Measurements from ENCODE around the gene CCDC70. TPM values are rescaled to one million over a fixed set of nuclear protein-coding genes. Genes with fewer than 3 reads are reported as not detected.

Gene CCDC70
- total RNA-seq, 1 donor from 2014 or later: not detected

DNA sequence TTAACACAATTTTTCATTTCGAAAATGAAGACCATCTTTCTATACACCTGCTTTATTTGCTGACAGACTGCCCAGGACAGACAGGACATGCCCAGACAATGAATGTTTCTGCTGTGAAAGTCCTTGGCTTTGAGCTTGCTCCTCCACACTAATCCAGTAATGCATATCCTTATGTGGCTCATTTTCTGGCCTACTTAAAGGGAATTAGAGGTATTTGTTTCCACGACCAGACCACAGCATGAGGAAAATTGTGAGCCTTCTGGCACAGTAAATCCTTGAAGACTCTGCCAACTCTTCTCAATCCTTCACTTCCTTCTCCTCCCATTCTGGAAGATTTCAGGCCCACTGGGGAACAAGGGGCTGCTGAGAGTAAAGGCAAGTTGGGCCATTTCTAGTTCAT is 25.7 kb downstream of the CCDC70 start:
- no peaks in the 10 kb centered on the region for H3K79me2 ChIP-seq (ENCODE audit: insufficient read depth, low read length)
- no peak overlapping the region for H3K27ac ChIP-seq (ENCODE audit: low read depth, low read length)
- H3K27me3 ChIP-seq (ENCODE audit: insufficient read depth, low read length): no peaks in the 10 kb centered on the region
- H3K9me3 Mint-ChIP-seq (ENCODE audit: unreplicated experiment): peaks cover 6% of the 10 kb centered on the region
- no peaks in the 10 kb centered on the region for H3K4me1 ChIP-seq (ENCODE audit: insufficient read depth, low read length)
- H2AFZ ChIP-seq (ENCODE audit: low read depth, low read length): no peak overlapping the region
- TF ChIP-seq CTCF (IDR thresholded peaks at IDR 0.05; ENCODE audit: insufficient read depth, low read depth, low read length) (no peak), EZH2 (IDR thresholded peaks at IDR 0.05; ENCODE audit: insufficient read depth, low read length) (no peak)
- H4K20me1 ChIP-seq (ENCODE audit: insufficient read depth, low read length): no peaks in the 10 kb centered on the region
- H3K9me3 ChIP-seq (ENCODE audit: insufficient read depth, low read depth, low read length): no peaks in the 10 kb centered on the region
- no peak overlapping the region for H3K27ac Mint-ChIP-seq (ENCODE audit: unreplicated experiment)
- peaks cover 6% of the 10 kb centered on the region for H3K27me3 Mint-ChIP-seq (ENCODE audit: low read depth, unreplicated experiment)
- no peak for FAIRE-seq
- no peak overlapping the region for H3K4me2 ChIP-seq (ENCODE audit: low read length)
- DNase-seq (ENCODE audit: low read depth): no peak
- H3K9ac ChIP-seq (ENCODE audit: low read length): no peak overlapping the region
- no peak overlapping the region for H3K4me3 Mint-ChIP-seq (ENCODE audit: unreplicated experiment)
- no peaks in the 10 kb centered on the region for H3K36me3 Mint-ChIP-seq (ENCODE audit: low read depth, unreplicated experiment)
- peaks cover 6% of the 10 kb centered on the region for H3K4me1 Mint-ChIP-seq (ENCODE audit: low read depth, unreplicated experiment)
- no peak overlapping the region for H3K4me3 ChIP-seq (ENCODE audit: insufficient read depth, low read depth, low read length)
- H3K36me3 ChIP-seq (ENCODE audit: insufficient read depth, low read length): no peaks in the 10 kb centered on the region

GRCh38 chr13:51892657-51893056 is 30.9 kb downstream of the CCDC70 start:
- Mint-ChIP-seq H3K4me1 (ENCODE audit: low read depth, unreplicated experiment) (peaks cover 4% of the 10 kb centered on the region), H3K27me3 (ENCODE audit: low read depth, unreplicated experiment) (peaks cover 6% of the 10 kb centered on the region), H3K4me3 (ENCODE audit: unreplicated experiment) (no peak overlapping the region), H3K9me3 (ENCODE audit: unreplicated experiment) (peaks cover 3% of the 10 kb centered on the region), H3K27ac (ENCODE audit: unreplicated experiment) (no peak overlapping the region), H3K36me3 (ENCODE audit: low read depth, unreplicated experiment) (no peaks in the 10 kb centered on the region)
- DNase-seq (ENCODE audit: low read depth) (no peak), FAIRE-seq (no peak)
- TF ChIP-seq CTCF (IDR thresholded peaks at IDR 0.05; ENCODE audit: insufficient read depth, low read depth, low read length) (no peak), EZH2 (IDR thresholded peaks at IDR 0.05; ENCODE audit: insufficient read depth, low read length) (no peak)
- Histone ChIP-seq H3K9ac (ENCODE audit: low read length) (no peak overlapping the region), H3K79me2 (ENCODE audit: insufficient read depth, low read length) (no peaks in the 10 kb centered on the region), H3K27ac (ENCODE audit: low read depth, low read length) (no peak overlapping the region), H3K27me3 (ENCODE audit: insufficient read depth, low read length) (peaks cover 8% of the 10 kb centered on the region), H3K4me3 (ENCODE audit: insufficient read depth, low read depth, low read length) (no peak overlapping the region), H3K4me2 (ENCODE audit: low read length) (no peak overlapping the region), H4K20me1 (ENCODE audit: insufficient read depth, low read length) (no peaks in the 10 kb centered on the region), H3K4me1 (ENCODE audit: insufficient read depth, low read length) (no peaks in the 10 kb centered on the region), H2AFZ (ENCODE audit: low read depth, low read length) (no peak overlapping the region), H3K36me3 (ENCODE audit: insufficient read depth, low read length) (no peaks in the 10 kb centered on the region), H3K9me3 (ENCODE audit: insufficient read depth, low read depth, low read length) (no peaks in the 10 kb centered on the region)

DNA sequence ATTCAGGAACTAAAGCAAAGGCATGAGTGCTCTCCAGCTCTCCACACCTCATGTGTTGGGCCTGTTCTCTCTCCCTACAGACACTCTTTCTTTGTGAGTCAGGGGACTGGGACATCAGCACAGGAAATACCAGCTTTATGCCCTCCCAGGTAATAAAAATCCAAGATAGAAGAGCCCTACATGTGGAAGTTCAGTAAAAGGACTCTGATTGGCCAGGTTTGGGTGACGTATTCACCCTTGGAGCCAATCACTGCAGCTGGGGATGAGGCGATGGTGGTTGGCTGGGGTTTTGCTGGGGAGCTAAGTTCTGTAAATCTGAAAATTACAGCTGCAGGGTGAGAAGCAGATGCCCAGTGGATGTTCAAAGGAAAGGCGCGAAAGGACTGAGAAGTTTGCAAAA is 32.5 kb downstream of the CCDC70 start:
- Mint-ChIP-seq H3K4me3 (ENCODE audit: unreplicated experiment) (no peak overlapping the region), H3K27ac (ENCODE audit: unreplicated experiment) (no peak overlapping the region), H3K27me3 (ENCODE audit: low read depth, unreplicated experiment) (peaks cover 8% of the 10 kb centered on the region), H3K9me3 (ENCODE audit: unreplicated experiment) (peaks cover 3% of the 10 kb centered on the region), H3K4me1 (ENCODE audit: low read depth, unreplicated experiment) (peaks cover 3% of the 10 kb centered on the region), H3K36me3 (ENCODE audit: low read depth, unreplicated experiment) (no peaks in the 10 kb centered on the region)
- H3K36me3 ChIP-seq (ENCODE audit: insufficient read depth, low read length): no peaks in the 10 kb centered on the region
- no peaks in the 10 kb centered on the region for H3K79me2 ChIP-seq (ENCODE audit: insufficient read depth, low read length)
- no peak overlapping the region for H3K27ac ChIP-seq (ENCODE audit: low read depth, low read length)
- FAIRE-seq: no peak
- H3K4me1 ChIP-seq (ENCODE audit: insufficient read depth, low read length): no peaks in the 10 kb centered on the region
- H2AFZ ChIP-seq (ENCODE audit: low read depth, low read length): no peak overlapping the region
- no peak overlapping the region for H3K4me2 ChIP-seq (ENCODE audit: low read length)
- DNase-seq (ENCODE audit: low read depth): no peak
- no peaks in the 10 kb centered on the region for H4K20me1 ChIP-seq (ENCODE audit: insufficient read depth, low read length)
- no peak overlapping the region for H3K9ac ChIP-seq (ENCODE audit: low read length)
- peaks cover 11% of the 10 kb centered on the region for H3K27me3 ChIP-seq (ENCODE audit: insufficient read depth, low read length)
- H3K9me3 ChIP-seq (ENCODE audit: insufficient read depth, low read depth, low read length): no peaks in the 10 kb centered on the region
- TF ChIP-seq CTCF (IDR thresholded peaks at IDR 0.05; ENCODE audit: insufficient read depth, low read depth, low read length) (no peak), EZH2 (IDR thresholded peaks at IDR 0.05; ENCODE audit: insufficient read depth, low read length) (no peak)
- H3K4me3 ChIP-seq (ENCODE audit: insufficient read depth, low read depth, low read length): no peak overlapping the region

All from astrocyte (in vitro differentiated cells and primary cell).